IPS-NIHi11 (cell line): ENCODE measurements around the gene KIF15.

Source experiments
- DNase-seq: peaks from one replicate; pipeline ENCODE4 v3.0.0; 2012; ENCODE audit warnings: mixed read lengths, low spot score

Gene KIF15

GRCh38 chr3:44883213-44883955, 121.8 kb downstream of the KIF15 start:
- DNase-seq = no peak

GRCh38 chr3:44883999-44884431, 122.4 kb downstream of the KIF15 start:
- peak; percentile 46 for DNase-seq

GRCh38 chr3:44885618-44886017, 124.0 kb downstream of the KIF15 start:
- DNase-seq = no peak

- DNase-seq = no peak
Observed at GRCh38 chr3:44886561-44886960, 125.0 kb downstream of the KIF15 start.

- DNase-seq = no peak
Observed at GRCh38 chr3:44887101-44887500, 125.5 kb downstream of the KIF15 start.

GRCh38 chr3:44890258-44890657, 128.7 kb downstream of the KIF15 start:
- DNase-seq = peak; percentile 41

- no peak for DNase-seq
Observed at GRCh38 chr3:44890852-44891251, 129.3 kb downstream of the KIF15 start.

GRCh38 chr3:44892689-44893088, 131.1 kb downstream of the KIF15 start:
- no peak for DNase-seq

GRCh38 chr3:44893097-44893496, 131.5 kb downstream of the KIF15 start:
- DNase-seq = no peak

- peak; percentile 37 for DNase-seq
Observed at GRCh38 chr3:44894485-44894884, 132.9 kb downstream of the KIF15 start.

- no peak for DNase-seq
Observed at GRCh38 chr3:44896440-44896839, 134.8 kb downstream of the KIF15 start.

GRCh38 chr3:44899683-44900367, 138.2 kb downstream of the KIF15 start:
- no peak for DNase-seq

- DNase-seq = no peak
Observed at GRCh38 chr3:44902628-44903027, 141.0 kb downstream of the KIF15 start.
